ENCODE data around the gene ADCY1.

The ADCY1 gene

GRCh38 chr7:45626441-45627430 lies 52.6 kb downstream of the ADCY1 start:
- no peak for DNase-seq

GRCh38 chr7:45627691-45628456 lies 53.7 kb downstream of the ADCY1 start:
- DNase-seq = no peak

- DNase-seq = no peak
Measured at GRCh38 chr7:45631569-45631968, 57.4 kb downstream of the ADCY1 start.

- DNase-seq = no peak
Measured at GRCh38 chr7:45636733-45637132, 62.6 kb downstream of the ADCY1 start.

- DNase-seq = no peak
Measured at GRCh38 chr7:45638916-45639315, 64.7 kb downstream of the ADCY1 start.

GRCh38 chr7:45642044-45642443 lies 67.9 kb downstream of the ADCY1 start:
- no peak for DNase-seq

GRCh38 chr7:45643630-45644029 lies 69.5 kb downstream of the ADCY1 start:
- no peak for DNase-seq

GRCh38 chr7:45644237-45644636 lies 70.1 kb downstream of the ADCY1 start:
- no peak for DNase-seq

GRCh38 chr7:45645141-45645969 lies 71.2 kb downstream of the ADCY1 start:
- DNase-seq = no peak

- DNase-seq = no peak
Measured at GRCh38 chr7:45646207-45646821, 72.1 kb downstream of the ADCY1 start.

GRCh38 chr7:45646996-45647825 lies 73.0 kb downstream of the ADCY1 start:
- DNase-seq = no peak

GRCh38 chr7:45647967-45648670 lies 74.0 kb downstream of the ADCY1 start:
- no peak for DNase-seq

- DNase-seq = no peak
Measured at GRCh38 chr7:45648671-45648995, 74.5 kb downstream of the ADCY1 start.

GRCh38 chr7:45649560-45650346 lies 75.6 kb downstream of the ADCY1 start:
- no peak for DNase-seq

- no peak for DNase-seq
Measured at GRCh38 chr7:45650404-45651394, 76.5 kb downstream of the ADCY1 start.

GRCh38 chr7:45651540-45651939 lies 77.4 kb downstream of the ADCY1 start:
- DNase-seq = no peak

GRCh38 chr7:45652630-45653029 lies 78.5 kb downstream of the ADCY1 start:
- DNase-seq = no peak

GRCh38 chr7:45653209-45653907 lies 79.2 kb downstream of the ADCY1 start:
- DNase-seq = no peak
